WTC11 (cell line): ENCODE data around the gene CCT3.

Experiments used
- AFF4 ChIP-seq: sonication (generic); formaldehyde crosslinking; IDR thresholded peaks from 2 replicates; pipeline ENCODE4 v1.8.1; 2023; ENCODE audit warnings: mild to moderate bottlenecking, missing genetic modification reagents, borderline replicate concordance
- CREB1 ChIP-seq: sonication (generic); formaldehyde crosslinking; IDR thresholded peaks from 2 replicates; pipeline ENCODE4 v1.8.0; 2023; ENCODE audit warnings: mild to moderate bottlenecking, missing genetic modification reagents
- CTCF ChIP-seq: fragments of 200-600 bp; IDR thresholded peaks from 2 replicates; pipeline ENCODE4 v1.8.0; 2022; ENCODE audit warnings: antibody characterized with exemption
- E2F1 ChIP-seq: sonication (generic); formaldehyde crosslinking; IDR thresholded peaks from 2 replicates; pipeline ENCODE4 v1.8.0; 2022; ENCODE audit warnings: mild to moderate bottlenecking, missing genetic modification reagents
- E2F5 ChIP-seq: sonication (generic); formaldehyde crosslinking; IDR thresholded peaks from 2 replicates; pipeline ENCODE4 v1.8.1; 2022; ENCODE audit warnings: mild to moderate bottlenecking, moderate library complexity, missing genetic modification reagents
- ELF4 ChIP-seq: sonication (generic); formaldehyde crosslinking; IDR thresholded peaks from 2 replicates; pipeline ENCODE4 v1.8.1; 2022; ENCODE audit warnings: low read depth, mild to moderate bottlenecking, moderate library complexity, missing genetic modification reagents
- FOXK1 ChIP-seq: sonication (generic); formaldehyde crosslinking; IDR thresholded peaks from 2 replicates; pipeline ENCODE4 v1.8.0; 2022; ENCODE audit warnings: mild to moderate bottlenecking, moderate library complexity, missing genetic modification reagents
- JUN ChIP-seq: sonication (generic); formaldehyde crosslinking; IDR thresholded peaks from 2 replicates; pipeline ENCODE4 v1.8.0; 2023; ENCODE audit warnings: mild to moderate bottlenecking, missing genetic modification reagents
- MXD4 ChIP-seq: fragments of 250-450 bp; sonication (Bioruptor Pico); IDR thresholded peaks from 2 replicates; pipeline ENCODE4 v1.8.0; 2021; ENCODE audit warnings: mild to moderate bottlenecking, moderate library complexity, borderline replicate concordance
- SOX15 ChIP-seq: fragments of 250-450 bp; sonication (Bioruptor Pico); IDR thresholded peaks from 2 replicates; pipeline ENCODE4 v1.9.0; 2021; ENCODE audit warnings: mild to moderate bottlenecking
- SP1 ChIP-seq: sonication (generic); formaldehyde crosslinking; conservative IDR thresholded peaks from 2 replicates; pipeline ENCODE4 v1.8.1; 2022; ENCODE audit warnings: missing genetic modification reagents
- USF2 ChIP-seq: sonication (generic); formaldehyde crosslinking; IDR thresholded peaks from 2 replicates; pipeline ENCODE4 v1.8.1; 2023; ENCODE audit warnings: mild to moderate bottlenecking, missing genetic modification reagents, moderate library complexity

GRCh38 chr1:156384007-156384406 is 45.9 kb upstream of the CCT3 start:
- TF ChIP-seq CREB1 (no peak), CTCF (no peak), FOXK1 (CRISPR knock-in tag) (no peak), E2F5 (CRISPR knock-in tag) (no peak), JUN (CRISPR knock-in tag) (no peak), USF2 (CRISPR knock-in tag) (no peak), AFF4 (CRISPR knock-in tag) (no peak), SP1 (CRISPR knock-in tag) (no peak), MXD4 (CRISPR knock-in tag) (no peak), SOX15 (CRISPR knock-in tag) (no peak), ELF4 (CRISPR knock-in tag) (no peak), E2F1 (CRISPR knock-in tag) (no peak)
